Measurements from ENCODE around the gene RUSC1.

The RUSC1 gene

GRCh38 chr1:155307247-155307740 is 13.4 kb upstream of the RUSC1 start:
- Histone ChIP-seq H3K27me3 (ENCODE audit: insufficient read depth, low read length, poor library complexity) (no peaks in the 10 kb centered on the region), H2BK5ac (ENCODE audit: low read length) (no peak overlapping the region), H3K79me2 (ENCODE audit: control insufficient read depth, insufficient read depth, low read length) (peaks cover 28% of the 10 kb centered on the region), H3K4me1 (ENCODE audit: control insufficient read depth, low read depth, low read length) (no peaks in the 10 kb centered on the region), H2AK5ac (ENCODE audit: low read length) (no peak overlapping the region), H3K9ac (ENCODE audit: low read length) (no peak overlapping the region), H3K27ac (ENCODE audit: low read depth, low read length) (peak overlapping the region; percentile 90), H3K4me2 (ENCODE audit: low read length) (no peak overlapping the region), H3K4ac (ENCODE audit: low read depth, low read length) (peak overlapping the region; percentile 40), H3K56ac (ENCODE audit: low read length) (peak overlapping the region; percentile 79), H4K8ac (ENCODE audit: low read depth, low read length) (no peak overlapping the region), H3K36me3 (ENCODE audit: control insufficient read depth, insufficient read depth, low read length) (no peaks in the 10 kb centered on the region), H2BK120ac (ENCODE audit: low read depth, low read length) (no peak overlapping the region), H2BK15ac (replicated peaks; ENCODE audit: low read depth) (peak overlapping the region; percentile 59), H3K4me3 (ENCODE audit: low read length) (no peak overlapping the region), H3K79me1 (ENCODE audit: low read length) (peaks cover 16% of the 10 kb centered on the region), H3K23ac (ENCODE audit: low read length) (no peak overlapping the region), H3K18ac (ENCODE audit: low read length) (peak overlapping the region; percentile 23), H4K5ac (ENCODE audit: low read length) (no peak overlapping the region)
- no CpG with 5 or more reads among the region's 6 CpGs for WGBS (ENCODE audit: extremely low coverage, insufficient coverage, low lambda C conversion rate)
- DNase-seq: peak; percentile 86

GRCh38 chr1:155308493-155309422 is 11.9 kb upstream of the RUSC1 start, which contains the start of gene FDPS:
TSS of gene FDPS (plus strand) at chr1:155308866. CDS start at chr1:155309790, 924 bp downstream.
- Histone ChIP-seq H3K23ac (ENCODE audit: low read length) (peak within 1 kb of the TSS; percentile 98), H2AK5ac (ENCODE audit: low read length) (peak within 1 kb of the TSS; percentile 4), H3K36me3 (ENCODE audit: control insufficient read depth, insufficient read depth, low read length) (peaks cover 4% of the 10 kb centered on the region), H3K4me3 (ENCODE audit: low read length) (peak within 1 kb of the TSS; percentile 93), H4K8ac (ENCODE audit: low read depth, low read length) (peak within 1 kb of the TSS; percentile 66), H2BK5ac (ENCODE audit: low read length) (peak within 1 kb of the TSS; percentile 94), H3K4me2 (ENCODE audit: low read length) (peak within 1 kb of the TSS; percentile 15), H3K56ac (ENCODE audit: low read length) (peak within 1 kb of the TSS; percentile 99), H3K27ac (ENCODE audit: low read depth, low read length) (peak within 1 kb of the TSS; percentile 90), H3K79me2 (ENCODE audit: control insufficient read depth, insufficient read depth, low read length) (peaks cover 35% of the 10 kb centered on the region), H3K27me3 (ENCODE audit: insufficient read depth, low read length, poor library complexity) (no peaks in the 10 kb centered on the region), H2BK120ac (ENCODE audit: low read depth, low read length) (no peak within 1 kb of the TSS), H4K5ac (ENCODE audit: low read length) (peak within 1 kb of the TSS; percentile 96), H3K18ac (ENCODE audit: low read length) (peak within 1 kb of the TSS; percentile 69), H3K4me1 (ENCODE audit: control insufficient read depth, low read depth, low read length) (no peaks in the 10 kb centered on the region), H2BK15ac (replicated peaks; ENCODE audit: low read depth) (peak within 1 kb of the TSS; percentile 59), H3K9ac (ENCODE audit: low read length) (peak within 1 kb of the TSS; percentile 93), H3K79me1 (ENCODE audit: low read length) (peaks cover 22% of the 10 kb centered on the region), H3K4ac (ENCODE audit: low read depth, low read length) (peak within 1 kb of the TSS; percentile 90)
- no CpG with 5 or more reads among the region's 51 CpGs for WGBS (ENCODE audit: extremely low coverage, insufficient coverage, low lambda C conversion rate)
- peak; percentile 99 for DNase-seq

- Histone ChIP-seq H3K4ac (ENCODE audit: low read depth, low read length) (peak overlapping the region; percentile 90), H3K9ac (ENCODE audit: low read length) (peak overlapping the region; percentile 93), H3K4me1 (ENCODE audit: control insufficient read depth, low read depth, low read length) (no peaks in the 10 kb centered on the region), H3K18ac (ENCODE audit: low read length) (peak overlapping the region; percentile 69), H3K4me3 (ENCODE audit: low read length) (peak overlapping the region; percentile 93), H3K27me3 (ENCODE audit: insufficient read depth, low read length, poor library complexity) (no peaks in the 10 kb centered on the region), H2BK5ac (ENCODE audit: low read length) (peak overlapping the region; percentile 94), H3K4me2 (ENCODE audit: low read length) (peak overlapping the region; percentile 15), H3K36me3 (ENCODE audit: control insufficient read depth, insufficient read depth, low read length) (peaks cover 4% of the 10 kb centered on the region), H2AK5ac (ENCODE audit: low read length) (peak overlapping the region; percentile 4), H3K79me2 (ENCODE audit: control insufficient read depth, insufficient read depth, low read length) (peaks cover 35% of the 10 kb centered on the region), H2BK120ac (ENCODE audit: low read depth, low read length) (no peak overlapping the region), H3K79me1 (ENCODE audit: low read length) (peaks cover 22% of the 10 kb centered on the region), H4K5ac (ENCODE audit: low read length) (peak overlapping the region; percentile 96), H3K56ac (ENCODE audit: low read length) (peak overlapping the region; percentile 99), H2BK15ac (replicated peaks; ENCODE audit: low read depth) (no peak overlapping the region), H4K8ac (ENCODE audit: low read depth, low read length) (peak overlapping the region; percentile 66), H3K23ac (ENCODE audit: low read length) (peak overlapping the region; percentile 98), H3K27ac (ENCODE audit: low read depth, low read length) (peak overlapping the region; percentile 90)
- no CpG with 5 or more reads among the region's 11 CpGs for WGBS (ENCODE audit: extremely low coverage, insufficient coverage, low lambda C conversion rate)
- DNase-seq: peak; percentile 69
These were observed 11.2 kb upstream of the RUSC1 start for GRCh38 chr1:155309423-155310021.

- no peak overlapping the region for H3K4ac ChIP-seq (ENCODE audit: low read depth, low read length)
- H2BK5ac ChIP-seq (ENCODE audit: low read length): no peak overlapping the region
- H3K36me3 ChIP-seq (ENCODE audit: control insufficient read depth, insufficient read depth, low read length): peaks cover 13% of the 10 kb centered on the region
- no peak overlapping the region for H2BK120ac ChIP-seq (ENCODE audit: low read depth, low read length)
- H2BK15ac ChIP-seq (replicated peaks; ENCODE audit: low read depth): no peak overlapping the region
- H3K4me2 ChIP-seq (ENCODE audit: low read length): no peak overlapping the region
- H3K27ac ChIP-seq (ENCODE audit: low read depth, low read length): no peak overlapping the region
- no peak overlapping the region for H4K8ac ChIP-seq (ENCODE audit: low read depth, low read length)
- no peak overlapping the region for H3K23ac ChIP-seq (ENCODE audit: low read length)
- no CpG with 5 or more reads among the region's 8 CpGs for WGBS (ENCODE audit: extremely low coverage, insufficient coverage, low lambda C conversion rate)
- no peak overlapping the region for H3K4me3 ChIP-seq (ENCODE audit: low read length)
- H3K27me3 ChIP-seq (ENCODE audit: insufficient read depth, low read length, poor library complexity): no peaks in the 10 kb centered on the region
- no peak overlapping the region for H2AK5ac ChIP-seq (ENCODE audit: low read length)
- peaks cover 25% of the 10 kb centered on the region for H3K79me1 ChIP-seq (ENCODE audit: low read length)
- no peak overlapping the region for H3K9ac ChIP-seq (ENCODE audit: low read length)
- H3K4me1 ChIP-seq (ENCODE audit: control insufficient read depth, low read depth, low read length): no peaks in the 10 kb centered on the region
- no peak overlapping the region for H4K5ac ChIP-seq (ENCODE audit: low read length)
- H3K18ac ChIP-seq (ENCODE audit: low read length): no peak overlapping the region
- H3K56ac ChIP-seq (ENCODE audit: low read length): no peak overlapping the region
- DNase-seq: no peak
- H3K79me2 ChIP-seq (ENCODE audit: control insufficient read depth, insufficient read depth, low read length): peaks cover 35% of the 10 kb centered on the region
These were observed 7.4 kb upstream of the RUSC1 start for GRCh38 chr1:155313261-155313660.

- Histone ChIP-seq H3K18ac (ENCODE audit: low read length) (no peak overlapping the region), H3K4ac (ENCODE audit: low read depth, low read length) (no peak overlapping the region), H3K23ac (ENCODE audit: low read length) (no peak overlapping the region), H3K79me2 (ENCODE audit: control insufficient read depth, insufficient read depth, low read length) (peaks cover 11% of the 10 kb centered on the region), H3K79me1 (ENCODE audit: low read length) (peaks cover 12% of the 10 kb centered on the region), H3K9ac (ENCODE audit: low read length) (no peak overlapping the region), H3K56ac (ENCODE audit: low read length) (no peak overlapping the region), H2BK120ac (ENCODE audit: low read depth, low read length) (no peak overlapping the region), H3K36me3 (ENCODE audit: control insufficient read depth, insufficient read depth, low read length) (peaks cover 14% of the 10 kb centered on the region), H2BK15ac (replicated peaks; ENCODE audit: low read depth) (no peak overlapping the region), H3K27me3 (ENCODE audit: insufficient read depth, low read length, poor library complexity) (no peaks in the 10 kb centered on the region), H4K5ac (ENCODE audit: low read length) (no peak overlapping the region), H3K27ac (ENCODE audit: low read depth, low read length) (no peak overlapping the region), H3K4me3 (ENCODE audit: low read length) (no peak overlapping the region), H2BK5ac (ENCODE audit: low read length) (no peak overlapping the region), H3K4me1 (ENCODE audit: control insufficient read depth, low read depth, low read length) (no peaks in the 10 kb centered on the region), H2AK5ac (ENCODE audit: low read length) (no peak overlapping the region), H4K8ac (ENCODE audit: low read depth, low read length) (no peak overlapping the region), H3K4me2 (ENCODE audit: low read length) (no peak overlapping the region)
- no peak for DNase-seq
- WGBS (ENCODE audit: extremely low coverage, insufficient coverage, low lambda C conversion rate): no CpG with 5 or more reads among the region's 3 CpGs
These were observed 3.8 kb upstream of the RUSC1 start for GRCh38 chr1:155316922-155317321.

All from mesendoderm (in vitro differentiated cells).